Measurements from ENCODE around the gene SAPCD2. TPM values are rescaled to one million over a fixed set of nuclear protein-coding genes. Genes with fewer than 3 reads are reported as not detected.

Gene SAPCD2
- total RNA-seq, 1 experiment from 2014 or later: 18.4 TPM

DNA sequence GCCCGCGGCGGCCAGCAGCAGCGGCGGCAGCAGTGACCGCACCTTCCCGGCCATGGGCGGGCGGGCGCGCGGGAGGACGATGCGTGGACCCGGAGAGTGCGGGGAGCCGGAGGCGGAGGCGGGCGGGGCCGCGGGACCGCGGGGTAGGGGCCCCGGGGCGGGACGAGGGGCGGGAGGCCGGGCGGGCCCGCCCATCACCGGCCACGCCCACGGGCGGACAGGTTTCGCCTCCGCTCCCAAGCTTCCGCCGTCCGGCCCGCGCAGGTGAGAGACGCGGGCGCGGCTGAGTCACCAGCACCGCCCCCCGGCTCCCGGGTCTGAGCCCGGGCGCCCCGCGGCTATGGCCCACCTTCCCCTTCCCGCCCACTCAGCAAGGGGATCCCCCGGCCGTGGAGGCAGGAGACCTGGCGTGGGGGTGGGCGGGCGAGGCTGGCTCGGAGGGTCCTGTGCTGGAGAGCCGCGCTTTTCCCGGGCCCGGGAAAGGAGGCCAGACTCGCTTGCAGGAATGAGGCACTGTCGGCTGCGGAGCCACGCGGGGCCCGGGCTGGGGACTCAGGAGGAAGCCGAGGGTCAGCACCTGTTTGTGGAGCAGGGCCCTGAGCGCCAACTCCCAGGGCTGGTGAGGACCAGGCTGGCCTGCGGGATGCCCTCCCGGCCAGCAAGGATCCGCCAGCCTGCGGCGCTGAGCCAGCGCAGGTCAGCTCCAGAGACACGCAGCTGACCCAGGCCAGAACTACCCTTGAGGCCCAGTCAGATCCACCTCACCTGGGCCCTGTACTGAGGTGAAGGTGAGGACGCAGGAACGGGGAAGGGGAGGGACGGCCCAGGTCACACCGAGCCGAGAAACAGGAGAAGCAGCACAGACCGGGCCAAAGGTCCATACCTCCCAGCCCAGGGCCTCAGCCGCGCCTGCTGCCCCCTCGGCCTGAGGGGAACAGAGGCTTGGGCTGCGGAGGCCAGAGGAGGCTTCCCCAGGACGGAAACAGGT, 16.1 kb downstream of the SAPCD2 start, which contains the start of gene ENTPD2:
ENTPD2 (minus strand) TSS at position 118 of the 988 bp plus-strand sequence; CDS start at position 54, 64 bp downstream.
- TF ChIP-seq, protein P1, sequence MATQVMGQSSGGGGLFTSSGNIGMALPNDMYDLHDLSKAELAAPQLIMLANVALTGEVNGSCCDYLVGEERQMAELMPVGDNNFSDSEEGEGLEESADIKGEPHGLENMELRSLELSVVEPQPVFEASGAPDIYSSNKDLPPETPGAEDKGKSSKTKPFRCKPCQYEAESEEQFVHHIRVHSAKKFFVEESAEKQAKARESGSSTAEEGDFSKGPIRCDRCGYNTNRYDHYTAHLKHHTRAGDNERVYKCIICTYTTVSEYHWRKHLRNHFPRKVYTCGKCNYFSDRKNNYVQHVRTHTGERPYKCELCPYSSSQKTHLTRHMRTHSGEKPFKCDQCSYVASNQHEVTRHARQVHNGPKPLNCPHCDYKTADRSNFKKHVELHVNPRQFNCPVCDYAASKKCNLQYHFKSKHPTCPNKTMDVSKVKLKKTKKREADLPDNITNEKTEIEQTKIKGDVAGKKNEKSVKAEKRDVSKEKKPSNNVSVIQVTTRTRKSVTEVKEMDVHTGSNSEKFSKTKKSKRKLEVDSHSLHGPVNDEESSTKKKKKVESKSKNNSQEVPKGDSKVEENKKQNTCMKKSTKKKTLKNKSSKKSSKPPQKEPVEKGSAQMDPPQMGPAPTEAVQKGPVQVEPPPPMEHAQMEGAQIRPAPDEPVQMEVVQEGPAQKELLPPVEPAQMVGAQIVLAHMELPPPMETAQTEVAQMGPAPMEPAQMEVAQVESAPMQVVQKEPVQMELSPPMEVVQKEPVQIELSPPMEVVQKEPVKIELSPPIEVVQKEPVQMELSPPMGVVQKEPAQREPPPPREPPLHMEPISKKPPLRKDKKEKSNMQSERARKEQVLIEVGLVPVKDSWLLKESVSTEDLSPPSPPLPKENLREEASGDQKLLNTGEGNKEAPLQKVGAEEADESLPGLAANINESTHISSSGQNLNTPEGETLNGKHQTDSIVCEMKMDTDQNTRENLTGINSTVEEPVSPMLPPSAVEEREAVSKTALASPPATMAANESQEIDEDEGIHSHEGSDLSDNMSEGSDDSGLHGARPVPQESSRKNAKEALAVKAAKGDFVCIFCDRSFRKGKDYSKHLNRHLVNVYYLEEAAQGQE (IDR thresholded peaks at IDR 0.05; ENCODE audit: insufficient read depth in 1 of 2, low read depth in 2 of 2, low read length in 1 of 2): no peak
- H3K27me3 ChIP-seq (ENCODE audit: control insufficient read depth, insufficient read depth, low read length): no peaks in the 10 kb centered on the region
- no peaks in the 10 kb centered on the region for H3K9me3 ChIP-seq (ENCODE audit: control insufficient read depth, insufficient read depth, low read depth, low read length)
- BruUV-seq (replicated peaks): no TSS peak
- H3K4me1 ChIP-seq (ENCODE audit: control insufficient read depth, insufficient read depth, low read length): peaks cover 2% of the 10 kb centered on the region; the same call in 1 of the 2 replicates
- no peak within 1 kb of the TSS for H3K27ac ChIP-seq (ENCODE audit: low read length)
- H3K4me3 ChIP-seq (ENCODE audit: low read depth in 2 of 2, low read length in 2 of 2): peak within 1 kb of the TSS; percentile 30 to 32
- DNase-seq (ENCODE audit: low read depth, low spot score) (no peak), ATAC-seq (peak; percentile 51)
- no peaks in the 10 kb centered on the region for H3K36me3 ChIP-seq (ENCODE audit: control insufficient read depth, insufficient read depth, low read length)
- ChIA-PET CTCF (no interaction called here), POLR2A (no interaction called here)
- in situ Hi-C loops (cut with HindIII; ENCODE audit: low pct_unique_long_range_greater_than_20kb, low sequenced_read_pairs): no loop called here
- intact Hi-C loops (cut with micrococcal nuclease; ENCODE audit: unreplicated experiment): no loop called here

DNA sequence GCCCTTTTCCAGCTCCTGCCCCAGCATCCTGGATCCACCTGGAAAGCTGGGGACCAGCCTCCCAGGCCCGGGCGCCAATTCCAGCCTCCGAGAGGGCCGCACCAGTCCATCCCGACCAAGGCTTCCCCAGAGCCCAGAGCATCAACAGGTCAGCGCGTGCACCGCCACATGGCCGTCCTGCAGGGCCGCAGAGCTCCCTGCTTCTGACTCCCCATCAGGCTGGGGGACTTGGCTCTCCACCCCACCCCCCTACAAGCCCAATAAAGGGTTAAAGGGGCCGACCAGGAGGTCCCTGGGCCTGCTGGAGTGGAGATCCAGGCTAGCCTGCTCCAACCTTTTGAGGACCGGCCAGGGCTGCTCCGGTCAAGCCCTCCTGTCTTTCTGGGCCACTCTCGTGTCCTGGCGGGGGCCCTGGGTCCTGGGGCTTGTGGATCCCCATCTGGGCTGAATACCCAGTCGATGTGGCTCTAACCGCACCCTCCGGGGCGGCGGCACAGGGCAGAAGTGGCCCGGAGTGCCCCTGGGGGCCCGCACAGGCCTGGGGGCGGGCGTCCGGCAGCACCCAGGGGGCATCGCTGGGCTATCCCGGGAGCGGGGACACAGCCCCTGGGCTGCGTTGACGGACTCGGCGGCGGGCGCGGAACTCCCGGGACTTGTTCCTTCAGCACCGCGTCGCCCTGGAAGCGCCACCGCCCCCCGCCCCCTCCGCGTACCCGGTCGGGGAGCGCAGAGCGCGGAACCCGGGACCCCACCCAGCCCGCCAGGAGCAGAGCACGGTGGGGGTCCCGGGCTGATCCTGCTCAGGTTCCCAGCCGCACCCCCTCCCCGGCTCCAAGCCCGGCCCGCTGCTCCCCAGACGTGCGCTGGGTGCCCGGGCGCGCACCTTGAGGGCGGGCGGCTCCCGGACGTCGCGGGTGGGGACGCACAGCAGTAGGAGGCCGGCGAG, 17.1 kb downstream of the SAPCD2 start:
- H3K4me3 ChIP-seq (ENCODE audit: low read depth in 2 of 2, low read length in 2 of 2): peak overlapping the region; percentile 30 to 32
- BruUV-seq (replicated peaks): no TSS peak
- DNase-seq (ENCODE audit: low read depth, low spot score) (no peak), ATAC-seq (peak; percentile 37)
- POLR2A ChIA-PET: no interaction called here
- H3K36me3 ChIP-seq (ENCODE audit: control insufficient read depth, insufficient read depth, low read length): no peaks in the 10 kb centered on the region
- H3K27ac ChIP-seq (ENCODE audit: low read length): no peak overlapping the region
- TF ChIP-seq, protein P1 (IDR thresholded peaks at IDR 0.05; ENCODE audit: insufficient read depth in 1 of 2, low read depth in 2 of 2, low read length in 1 of 2): no peak
- TF ChIP-seq TCF7L2 (IDR thresholded peaks at IDR 0.05; ENCODE audit: low read depth, low read length): no peak
- TF ChIP-seq POLR2AphosphoS5 (IDR thresholded peaks at IDR 0.05; ENCODE audit: low read depth, low read length): no peak
- TF ChIP-seq, protein P2, sequence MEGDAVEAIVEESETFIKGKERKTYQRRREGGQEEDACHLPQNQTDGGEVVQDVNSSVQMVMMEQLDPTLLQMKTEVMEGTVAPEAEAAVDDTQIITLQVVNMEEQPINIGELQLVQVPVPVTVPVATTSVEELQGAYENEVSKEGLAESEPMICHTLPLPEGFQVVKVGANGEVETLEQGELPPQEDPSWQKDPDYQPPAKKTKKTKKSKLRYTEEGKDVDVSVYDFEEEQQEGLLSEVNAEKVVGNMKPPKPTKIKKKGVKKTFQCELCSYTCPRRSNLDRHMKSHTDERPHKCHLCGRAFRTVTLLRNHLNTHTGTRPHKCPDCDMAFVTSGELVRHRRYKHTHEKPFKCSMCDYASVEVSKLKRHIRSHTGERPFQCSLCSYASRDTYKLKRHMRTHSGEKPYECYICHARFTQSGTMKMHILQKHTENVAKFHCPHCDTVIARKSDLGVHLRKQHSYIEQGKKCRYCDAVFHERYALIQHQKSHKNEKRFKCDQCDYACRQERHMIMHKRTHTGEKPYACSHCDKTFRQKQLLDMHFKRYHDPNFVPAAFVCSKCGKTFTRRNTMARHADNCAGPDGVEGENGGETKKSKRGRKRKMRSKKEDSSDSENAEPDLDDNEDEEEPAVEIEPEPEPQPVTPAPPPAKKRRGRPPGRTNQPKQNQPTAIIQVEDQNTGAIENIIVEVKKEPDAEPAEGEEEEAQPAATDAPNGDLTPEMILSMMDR (IDR thresholded peaks at IDR 0.05): no peak
- TF ChIP-seq SIN3A (IDR thresholded peaks at IDR 0.05; ENCODE audit: borderline replicate concordance, insufficient read depth, low read depth, low read length): no peak
- CTCF ChIA-PET: no interaction called here
- intact Hi-C loops (cut with micrococcal nuclease; ENCODE audit: unreplicated experiment) (no loop called here), in situ Hi-C loops (cut with HindIII; ENCODE audit: low pct_unique_long_range_greater_than_20kb, low sequenced_read_pairs) (no loop called here)
- peaks cover 2% of the 10 kb centered on the region; the same call in 1 of the 2 replicates for H3K4me1 ChIP-seq (ENCODE audit: control insufficient read depth, insufficient read depth, low read length)
- H3K9me3 ChIP-seq (ENCODE audit: control insufficient read depth, insufficient read depth, low read depth, low read length): no peaks in the 10 kb centered on the region
- H3K27me3 ChIP-seq (ENCODE audit: control insufficient read depth, insufficient read depth, low read length): no peaks in the 10 kb centered on the region
